ENCODE data around the gene RFPL2. TPM values are rescaled to one million over a fixed set of nuclear protein-coding genes. Genes with fewer than 3 reads are reported as not detected.
"Not testable (repeated sequence)": the region's sequence is repeated elsewhere in the genome, so short reads cannot be mapped to it uniquely, and the experiment has no call there.

RFPL2 gene
- total and polyA plus RNA-seq, 12 donors = 0.24 TPM; not detected in 10

DNA sequence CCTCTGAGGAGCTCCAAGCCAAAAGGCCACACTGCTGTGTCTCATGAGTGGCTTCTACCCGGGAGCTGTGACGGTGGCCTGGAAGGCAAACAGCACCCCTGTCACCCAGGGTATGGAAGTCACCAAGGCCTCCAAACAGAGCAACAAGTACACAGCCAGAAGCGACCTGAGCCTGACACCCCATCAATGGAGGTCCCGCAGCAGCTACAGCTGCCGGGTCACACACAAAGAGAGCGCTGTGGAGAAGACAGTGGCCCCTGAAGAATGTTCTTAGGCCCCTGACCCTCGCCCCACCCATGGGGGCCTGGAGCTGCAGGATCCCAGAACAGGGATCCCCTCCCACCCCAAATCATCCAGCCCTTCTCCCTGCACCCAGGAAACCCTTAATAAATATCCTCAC is 4.9 kb downstream of the RFPL2 start:
- H3K4me3 ChIP-seq = no peak overlapping the region
- DNase-seq = no peak
- intact Hi-C loops (cut with DNase I) = no loop called here
- peaks cover 16% of the 10 kb centered on the region for H3K27me3 ChIP-seq
- TF ChIP-seq, protein P1, sequence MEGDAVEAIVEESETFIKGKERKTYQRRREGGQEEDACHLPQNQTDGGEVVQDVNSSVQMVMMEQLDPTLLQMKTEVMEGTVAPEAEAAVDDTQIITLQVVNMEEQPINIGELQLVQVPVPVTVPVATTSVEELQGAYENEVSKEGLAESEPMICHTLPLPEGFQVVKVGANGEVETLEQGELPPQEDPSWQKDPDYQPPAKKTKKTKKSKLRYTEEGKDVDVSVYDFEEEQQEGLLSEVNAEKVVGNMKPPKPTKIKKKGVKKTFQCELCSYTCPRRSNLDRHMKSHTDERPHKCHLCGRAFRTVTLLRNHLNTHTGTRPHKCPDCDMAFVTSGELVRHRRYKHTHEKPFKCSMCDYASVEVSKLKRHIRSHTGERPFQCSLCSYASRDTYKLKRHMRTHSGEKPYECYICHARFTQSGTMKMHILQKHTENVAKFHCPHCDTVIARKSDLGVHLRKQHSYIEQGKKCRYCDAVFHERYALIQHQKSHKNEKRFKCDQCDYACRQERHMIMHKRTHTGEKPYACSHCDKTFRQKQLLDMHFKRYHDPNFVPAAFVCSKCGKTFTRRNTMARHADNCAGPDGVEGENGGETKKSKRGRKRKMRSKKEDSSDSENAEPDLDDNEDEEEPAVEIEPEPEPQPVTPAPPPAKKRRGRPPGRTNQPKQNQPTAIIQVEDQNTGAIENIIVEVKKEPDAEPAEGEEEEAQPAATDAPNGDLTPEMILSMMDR (IDR thresholded peaks at IDR 0.05) = no peak
- TF ChIP-seq POLR2A (IDR thresholded peaks at IDR 0.05) = no peak
- H3K27ac ChIP-seq = no peak overlapping the region
- H3K9me3 ChIP-seq (replicated peaks in 1 of 3) = no peaks in the 10 kb centered on the region
- 70 to 89% (median 79%) methylated on average over 1 to 7 of the region's 7 CpGs for WGBS, 4 donors
- H3K4me1 ChIP-seq (replicated peaks in 1 of 2) = no peaks in the 10 kb centered on the region
- H3K36me3 ChIP-seq (replicated peaks in 1 of 2) = no peaks in the 10 kb centered on the region

GRCh38 chr22:32199341-32199740 is 5.5 kb downstream of the RFPL2 start:
- H3K36me3 ChIP-seq (replicated peaks in 1 of 2) = no peaks in the 10 kb centered on the region
- 80 to 95% (median 89%) methylated on average over 5 to 6 of the region's 6 CpGs for WGBS, 4 donors
- H3K27ac ChIP-seq = no peak overlapping the region
- no peak for TF ChIP-seq POLR2A (IDR thresholded peaks at IDR 0.05)
- TF ChIP-seq, protein P1 (IDR thresholded peaks at IDR 0.05) = no peak
- H3K4me1 ChIP-seq (replicated peaks in 1 of 2) = no peaks in the 10 kb centered on the region
- H3K4me3 ChIP-seq = no peak overlapping the region
- peaks cover 16% of the 10 kb centered on the region for H3K27me3 ChIP-seq
- no peak for DNase-seq
- intact Hi-C loops (cut with DNase I) = no loop called here
- H3K9me3 ChIP-seq (replicated peaks in 1 of 3) = no peaks in the 10 kb centered on the region

- H3K36me3 ChIP-seq (replicated peaks in 1 of 2); H3K9me3 ChIP-seq (replicated peaks in 1 of 3); intact Hi-C loops (cut with DNase I); H3K27me3 ChIP-seq; H3K4me1 ChIP-seq (replicated peaks in 1 of 2); H3K27ac ChIP-seq; H3K4me3 ChIP-seq; DNase-seq: not testable (repeated sequence)
- 67 to 88% (median 74%) methylated on average over 5 of the region's 5 CpGs for WGBS, 4 donors
Measured at GRCh38 chr22:32197553-32198226, 7.2 kb downstream of the RFPL2 start.

- H3K27me3 ChIP-seq; H3K4me1 ChIP-seq (replicated peaks in 1 of 2); intact Hi-C loops (cut with DNase I); H3K4me3 ChIP-seq; H3K27ac ChIP-seq; DNase-seq; H3K9me3 ChIP-seq (replicated peaks in 1 of 3); H3K36me3 ChIP-seq (replicated peaks in 1 of 2): not testable (repeated sequence)
- WGBS, 4 donors = 36 to 55% (median 39%) methylated on average over 3 of the region's 3 CpGs
Measured at GRCh38 chr22:32195900-32196299, 9.0 kb downstream of the RFPL2 start.

- H3K36me3 ChIP-seq (replicated peaks in 1 of 2); intact Hi-C loops (cut with DNase I); H3K9me3 ChIP-seq (replicated peaks in 1 of 3); H3K27me3 ChIP-seq; H3K27ac ChIP-seq; H3K4me1 ChIP-seq (replicated peaks in 1 of 2); H3K4me3 ChIP-seq: not testable (repeated sequence)
- peak in 1 of 7 donors; percentile 20 for DNase-seq
- WGBS, 4 donors = 68 to 84% (median 75%) methylated on average over 7 to 9 of the region's 9 CpGs
Measured at GRCh38 chr22:32193346-32193745, 11.5 kb downstream of the RFPL2 start.

- DNase-seq = peak in 1 of 7 donors; percentile 20
- H3K4me1 ChIP-seq (replicated peaks in 1 of 2); H3K36me3 ChIP-seq (replicated peaks in 1 of 2); H3K9me3 ChIP-seq (replicated peaks in 1 of 3); H3K4me3 ChIP-seq; H3K27me3 ChIP-seq; intact Hi-C loops (cut with DNase I); H3K27ac ChIP-seq: not testable (repeated sequence)
- 77 to 82% (median 78%) methylated on average over 9 to 15 of the region's 15 CpGs for WGBS, 4 donors
Measured at GRCh38 chr22:32191021-32191420, 13.9 kb downstream of the RFPL2 start.

All from adrenal gland (tissue), 12 donors.